Kidney (tissue), 14 donors: ENCODE measurements around the gene RARG. TPM values are rescaled to one million over a fixed set of nuclear protein-coding genes. Genes with fewer than 3 reads are reported as not detected.
"Not testable (repeated sequence)": the region's sequence is repeated elsewhere in the genome, so short reads cannot be mapped to it uniquely, and the experiment has no call there.

Experiments
- DNase-seq, 5 donors: peaks; one replicate each; pipeline ENCODE4 v3.0.0-alpha.2; 2013 to 2020
- FAIRE-seq: peaks from 2 replicates; lab custom pipeline; 2012; peaks lifted over from hg19 to GRCh38; lab: Jason Lieb, UNC
- H3K27ac ChIP-seq, 2 donors: one replicate each; pipeline ENCODE4 v1.7.0; 2013; ENCODE audit warnings: low read depth in 2 of 2, low read length in 2 of 2, inconsistent platforms in 1 of 2
- H3K27me3 ChIP-seq: one replicate; pipeline ENCODE4 v1.7.1; 2013; ENCODE audit warnings: low read length, inconsistent platforms; ENCODE audit not compliant: control insufficient read depth, insufficient read depth
- H3K36me3 ChIP-seq, 3 donors: one replicate each; pipeline versions ENCODE4 v1.7.0 to v1.7.1; 2013; ENCODE audit warnings: low read length in 3 of 3, control low read depth in 1 of 3, inconsistent platforms in 1 of 3; ENCODE audit not compliant: insufficient read depth in 3 of 3, control insufficient read depth in 2 of 3
- H3K4me1 ChIP-seq, 3 donors: one replicate each; pipeline versions ENCODE4 v1.7.0 to v1.7.1; 2013; ENCODE audit warnings: low read length in 3 of 3, inconsistent platforms in 1 of 3, low read depth in 1 of 3; ENCODE audit not compliant: control insufficient read depth in 2 of 3, insufficient read depth in 2 of 3
- H3K4me3 ChIP-seq, 3 donors: one replicate each; pipeline versions ENCODE4 v1.7.0 to v1.8.1; 2013; ENCODE audit warnings: low read length in 3 of 3, control low read depth in 1 of 3, inconsistent platforms in 1 of 3
- H3K9ac ChIP-seq, 3 donors: one replicate each; pipeline versions ENCODE4 v1.7.0 to v1.7.1; 2013; ENCODE audit warnings: low read length in 3 of 3, control low read depth in 1 of 3, inconsistent platforms in 1 of 3
- H3K9me3 ChIP-seq, 3 donors: one replicate each; pipeline versions ENCODE4 v1.7.0 to v1.7.1; 2013; ENCODE audit warnings: low read length in 3 of 3, control low read depth in 1 of 3, inconsistent platforms in 1 of 3; ENCODE audit not compliant: control insufficient read depth in 2 of 3, insufficient read depth in 1 of 3
- CTCF ChIP-seq: IDR thresholded peaks from 3 replicates; pipeline ENCODE4 v1.5.1; 2012; ENCODE audit warnings: mild to moderate bottlenecking, moderate library complexity, borderline replicate concordance; ENCODE audit not compliant: insufficient read depth; ENCODE audit errors: extremely low read depth
- intact Hi-C: fragments of 100-400 bp; cut with DNase I; formaldehyde crosslinking; loops from one replicate; pipeline ENCODE4 v1.11.1; 2022
- polyA plus RNA-seq: library from polyadenylated mRNA; stranded (reverse); fragments of 350-450 nt; fragmentation: Illumina TruSeq; extraction: RNeasy Lipid Tissue Mini Kit (QIAGEN cat#74804); gene quantifications from one replicate; pipeline ENCODE4 v1.2.3, GENCODE V29; 2014; ENCODE audit warnings: low read depth, low replicate concordance; ENCODE audit not compliant: insufficient read depth
- total RNA-seq: library from RNA; stranded (reverse); fragmentation: NEBNext Ultra II Directional; extraction: Animal tissue kit (Norgen Biotek cat#: 25700); gene quantifications from one replicate; pipeline ENCODE4 v1.2.1, GENCODE V29; 2021
- donor health status: control.
- donor health status: control.
- donor health status: control.
- donor health status: control.
- donor health status: control.
- donor health status: DM: yes; HTN: yes; CAD: no.
- donor health status: Normal renal cell carcinoma (clear cell type).

Gene RARG
- total and polyA plus RNA-seq, 2 donors from 2014 or later, result 13.2 to 34.1 TPM

- H3K36me3 ChIP-seq, result peaks cover 0 to 6% (median 2%) of the 10 kb centered on the region in 3 donors
Observed at GRCh38 chr12:53170215-53170614, 61.8 kb downstream of the RARG start.

GRCh38 chr12:53169644-53170043, 62.4 kb downstream of the RARG start:
- Histone ChIP-seq H3K27ac (no peak overlapping the region), H3K9me3 (no peaks in the 10 kb centered on the region), H3K4me1 (no peaks in the 10 kb centered on the region), H3K27me3 (no peaks in the 10 kb centered on the region), H3K36me3 (peaks cover 0 to 6% (median 2%) of the 10 kb centered on the region in 3 donors), H3K9ac (no peak overlapping the region), H3K4me3 (no peak overlapping the region)
- no peak for TF ChIP-seq CTCF
- DNase-seq (no peak), FAIRE-seq (no peak)
- intact Hi-C loops, result no loop called here

More at GRCh38 chr12:53170215-53170614, 61.8 kb downstream of the RARG start:
- DNase-seq, result peak in 2 of 5 donors; percentile 39 to 44
- Histone ChIP-seq H3K9ac (no peak overlapping the region), H3K27me3 (no peaks in the 10 kb centered on the region), H3K4me3 (no peak overlapping the region), H3K27ac (no peak overlapping the region), H3K4me1 (peaks cover 0 to 3% (median 0%) of the 10 kb centered on the region in 3 donors), H3K9me3 (no peaks in the 10 kb centered on the region)
- no peak for TF ChIP-seq CTCF
- intact Hi-C loops, result no loop called here
- no peak for FAIRE-seq

- intact Hi-C loops, result no loop called here
- DNase-seq (no peak), FAIRE-seq (no peak)
- Histone ChIP-seq H3K9me3 (no peaks in the 10 kb centered on the region), H3K27me3 (no peaks in the 10 kb centered on the region), H3K9ac (no peak overlapping the region), H3K36me3 (peaks cover 0 to 2% (median under 1%) of the 10 kb centered on the region in 3 donors), H3K4me1 (no peaks in the 10 kb centered on the region), H3K4me3 (no peak overlapping the region), H3K27ac (no peak overlapping the region)
- no peak for TF ChIP-seq CTCF
Observed at GRCh38 chr12:53166837-53167236, 65.2 kb downstream of the RARG start.

GRCh38 chr12:53163008-53163407, 69.0 kb downstream of the RARG start:
- H3K9ac ChIP-seq, H3K9me3 ChIP-seq, H3K4me3 ChIP-seq, H3K36me3 ChIP-seq, intact Hi-C loops, H3K27me3 ChIP-seq, FAIRE-seq, DNase-seq, H3K4me1 ChIP-seq, H3K27ac ChIP-seq: not testable (repeated sequence)
